Breast epithelium (tissue), 4 donors: ENCODE results near the gene SORL1. TPM values are rescaled to one million over a fixed set of nuclear protein-coding genes. Genes with fewer than 3 reads are reported as not detected.

ENCODE experiments used
- DNase-seq, 2 donors: peaks; one replicate each; pipeline ENCODE4 v3.0.0-alpha.2; 2019; ENCODE audit warnings: low spot score in 2 of 2
- H3K27ac ChIP-seq, 2 donors: fragments of 200-600 bp; sonication (generic) in 1 of 2; one replicate each; pipeline ENCODE4 v1.5.1; 2016 to 2019; ENCODE audit warnings: mild to moderate bottlenecking in 1 of 2
- H3K27me3 ChIP-seq, 2 donors: fragments of 200-600 bp; sonication (generic) in 1 of 2; one replicate each; pipeline versions ENCODE4 v1.5.1 to v1.6.0; 2017 to 2019; ENCODE audit warnings: control low read depth in 1 of 2, mild to moderate bottlenecking in 1 of 2
- H3K36me3 ChIP-seq: fragments of 200-600 bp; one replicate; pipeline ENCODE4 v1.5.1; 2019
- H3K4me1 ChIP-seq, 2 donors: fragments of 200-600 bp; sonication (generic); one replicate each; pipeline ENCODE4 v1.5.1; 2016 to 2019; ENCODE audit warnings: control low read depth in 1 of 2
- H3K4me3 ChIP-seq, 3 donors: fragments of 200-600 bp; sonication (generic); 1 replicate in 2 of 3; 2 replicates in 1 of 3; pipeline ENCODE4 v1.5.1; 2016 to 2019; ENCODE audit warnings: mild to moderate bottlenecking in 3 of 3, moderate library complexity in 2 of 3
- H3K9me3 ChIP-seq, 2 donors: fragments of 200-600 bp; sonication (generic) in 1 of 2; one replicate each; pipeline ENCODE4 v1.5.1; 2016 to 2019; ENCODE audit warnings: control low read depth in 1 of 2
- CTCF ChIP-seq, 3 donors: fragments of 450-650 bp; IDR thresholded peaks; one replicate each; pipeline ENCODE4 v1.5.1; 2016 to 2017; ENCODE audit warnings: antibody characterized with exemption in 3 of 3, mild to moderate bottlenecking in 3 of 3, moderate library complexity in 3 of 3
- POLR2A ChIP-seq: fragments of 450-650 bp; IDR thresholded peaks from one replicate; pipeline ENCODE4 v1.6.1; 2016; ENCODE audit warnings: antibody characterized with exemption, mild to moderate bottlenecking, moderate library complexity
- POLR2AphosphoS5 ChIP-seq, 3 donors: sonication (generic); formaldehyde crosslinking; IDR thresholded peaks; one replicate each; pipeline ENCODE4 v1.6.1; 2017; ENCODE audit warnings: antibody characterized with exemption in 3 of 3
- intact Hi-C: fragments of 100-400 bp; cut with DNase I; formaldehyde crosslinking; loops from one replicate; pipeline ENCODE4 v1.15.1; 2023; ENCODE audit warnings: low total_unique reads
- total RNA-seq, 3 donors: library from RNA; depleted of rRNA; stranded (reverse); fragments of >200 nt; gene quantifications; one replicate each; pipeline ENCODE4 v1.1.0, GENCODE V29; 2016

Gene SORL1
- total RNA-seq, 3 donors from 2014 or later: 3.5 to 64.0 (median 50.8) TPM

- no peak overlapping the region for H3K4me3 ChIP-seq
- TF ChIP-seq POLR2A (no peak), POLR2AphosphoS5 (IDR thresholded peaks at IDR 0.05) (no peak), CTCF (IDR thresholded peaks at IDR 0.05) (no peak)
- intact Hi-C loops: no loop called here
Observed at GRCh38 chr11:121645001-121645400, 192.9 kb downstream of the SORL1 start.

GRCh38 chr11:121645596-121645995 lies 193.5 kb downstream of the SORL1 start:
- intact Hi-C loops: no loop called here
- Histone ChIP-seq H3K27ac (no peak overlapping the region), H3K4me3 (no peak overlapping the region), H3K4me1 (no peaks in the 10 kb centered on the region), H3K9me3 (no peaks in the 10 kb centered on the region), H3K36me3 (no peaks in the 10 kb centered on the region), H3K27me3 (no peaks in the 10 kb centered on the region)
- TF ChIP-seq CTCF (IDR thresholded peaks at IDR 0.05) (no peak), POLR2AphosphoS5 (IDR thresholded peaks at IDR 0.05) (no peak), POLR2A (no peak)
- DNase-seq: no peak

More at GRCh38 chr11:121645001-121645400, 192.9 kb downstream of the SORL1 start:
- H3K9me3 ChIP-seq: no peaks in the 10 kb centered on the region
- no peak for DNase-seq
- H3K36me3 ChIP-seq: no peaks in the 10 kb centered on the region
- no peak overlapping the region for H3K27ac ChIP-seq
- no peaks in the 10 kb centered on the region for H3K27me3 ChIP-seq
- no peaks in the 10 kb centered on the region for H3K4me1 ChIP-seq

- Histone ChIP-seq H3K27me3 (no peaks in the 10 kb centered on the region), H3K36me3 (no peaks in the 10 kb centered on the region), H3K27ac (no peak overlapping the region), H3K9me3 (no peaks in the 10 kb centered on the region), H3K4me1 (no peaks in the 10 kb centered on the region), H3K4me3 (no peak overlapping the region)
- DNase-seq: no peak
- TF ChIP-seq CTCF (IDR thresholded peaks at IDR 0.05): no peak
- no peak for TF ChIP-seq POLR2A
- TF ChIP-seq POLR2AphosphoS5 (IDR thresholded peaks at IDR 0.05): no peak
- intact Hi-C loops: no loop called here
Observed at GRCh38 chr11:121648306-121648705, 196.2 kb downstream of the SORL1 start.

- H3K36me3 ChIP-seq: no peaks in the 10 kb centered on the region
- H3K9me3 ChIP-seq: no peaks in the 10 kb centered on the region
- TF ChIP-seq CTCF (IDR thresholded peaks at IDR 0.05): no peak
- no peaks in the 10 kb centered on the region for H3K27me3 ChIP-seq
- H3K27ac ChIP-seq: no peak overlapping the region
- H3K4me1 ChIP-seq: no peaks in the 10 kb centered on the region
- DNase-seq: no peak
- no peak overlapping the region for H3K4me3 ChIP-seq
- intact Hi-C loops: no loop called here
Observed at GRCh38 chr11:121649798-121650197, 197.7 kb downstream of the SORL1 start.

- Histone ChIP-seq H3K4me1 (no peaks in the 10 kb centered on the region), H3K27ac (no peak overlapping the region), H3K36me3 (no peaks in the 10 kb centered on the region), H3K9me3 (no peaks in the 10 kb centered on the region), H3K4me3 (no peak overlapping the region), H3K27me3 (no peaks in the 10 kb centered on the region)
- intact Hi-C loops: no loop called here
- DNase-seq: no peak
- TF ChIP-seq POLR2A (no peak), CTCF (IDR thresholded peaks at IDR 0.05) (no peak), POLR2AphosphoS5 (IDR thresholded peaks at IDR 0.05) (no peak)
Observed at GRCh38 chr11:121650351-121651256, 198.5 kb downstream of the SORL1 start.
